Inflammatory macrophage (primary cell): ENCODE data around the gene PROS1.

Experiments used
- DNase-seq, 2 donors: peaks; one replicate each; pipeline ENCODE4 v3.0.0-alpha.2; 2020 to 2022
- total RNA-seq, 18 experiments: gene quantifications; one replicate each; lab custom pipeline; 2026; ENCODE audit warnings: mixed read lengths in 6 of 18, inconsistent platforms in 2 of 18; lab: John Stamatoyannopoulos, UW

The PROS1 gene
- 8.2 to 35.4 (median 18.6) reads per million in 18 experiments for total RNA-seq

GRCh38 chr3:93973131-93974126 is at the start of gene PROS1:
Gene PROS1, minus strand, starts transcription at chr3:93973896. Its CDS starts 147 bp downstream, at chr3:93973749.
- peak; percentile 82 to 86 for DNase-seq

GRCh38 chr3:94020293-94020692 is 46.6 kb upstream of the PROS1 start:
- no peak for DNase-seq

GRCh38 chr3:94019659-94020058 is 46.0 kb upstream of the PROS1 start:
- no peak for DNase-seq

GRCh38 chr3:94015025-94015424 is 41.3 kb upstream of the PROS1 start:
- DNase-seq, result no peak

GRCh38 chr3:94012185-94012584 is 38.5 kb upstream of the PROS1 start:
- no peak for DNase-seq

GRCh38 chr3:94011233-94011711 is 37.6 kb upstream of the PROS1 start:
- peak; percentile 36 to 40 for DNase-seq

- no peak for DNase-seq
These were observed 35.9 kb upstream of the PROS1 start for GRCh38 chr3:94009608-94010007.

- DNase-seq, result no peak
These were observed 34.6 kb upstream of the PROS1 start for GRCh38 chr3:94008253-94008652.

GRCh38 chr3:94004301-94004910 is 30.7 kb upstream of the PROS1 start:
- DNase-seq, result peak; percentile 43 to 61

- no peak for DNase-seq
These were observed 28.3 kb upstream of the PROS1 start for GRCh38 chr3:94001827-94002495.

GRCh38 chr3:94001191-94001590 is 27.5 kb upstream of the PROS1 start:
- no peak for DNase-seq

GRCh38 chr3:93994056-93994455 is 20.4 kb upstream of the PROS1 start:
- DNase-seq, result no peak

GRCh38 chr3:93992207-93992606 is 18.5 kb upstream of the PROS1 start:
- no peak for DNase-seq

- no peak for DNase-seq
These were observed 17.9 kb upstream of the PROS1 start for GRCh38 chr3:93991631-93992030.

GRCh38 chr3:93989241-93989640 is 15.5 kb upstream of the PROS1 start:
- DNase-seq, result no peak

- DNase-seq, result no peak
These were observed 15.1 kb upstream of the PROS1 start for GRCh38 chr3:93988764-93989163.

GRCh38 chr3:93988283-93988682 is 14.6 kb upstream of the PROS1 start:
- no peak for DNase-seq

- no peak for DNase-seq
These were observed 10.9 kb upstream of the PROS1 start for GRCh38 chr3:93984618-93985017.

- DNase-seq, result no peak
These were observed 9.7 kb upstream of the PROS1 start for GRCh38 chr3:93983408-93983807.

GRCh38 chr3:93981649-93982048 is 8.0 kb upstream of the PROS1 start:
- no peak for DNase-seq

GRCh38 chr3:93979850-93980676 is 6.4 kb upstream of the PROS1 start, which contains the start of gene ARL13B:
Gene ARL13B, plus strand, starts transcription at chr3:93980155. Its CDS starts 269 bp downstream, at chr3:93980424.
- DNase-seq, result peak; percentile 98 to 99

GRCh38 chr3:93969997-93970396 is 3.7 kb downstream of the PROS1 start:
- no peak for DNase-seq
